GM13976 (cell line): ENCODE measurements around the gene BLNK.

Source experiments
- DNase-seq: peaks from one replicate; pipeline ENCODE4 v3.0.0; 2012; ENCODE audit warnings: low spot score
- in situ Hi-C: fragments of 300-500 bp; cut with MboI; formaldehyde crosslinking; loops from one replicate; pipeline ENCODE4 v1.12.0; 2022; ENCODE audit warnings: low sequenced_read_pairs, mixed read lengths, inconsistent platforms; ENCODE audit not compliant: unreplicated experiment
- TF ChIP-seq, protein P1 (sequence below): IDR thresholded peaks from 2 replicates; pipeline ENCODE4 v1.5.1; 2012; ENCODE audit warnings: borderline replicate concordance, mild to moderate bottlenecking; ENCODE audit not compliant: insufficient read depth; ENCODE audit errors: extremely low read depth, missing control alignments, control extremely low read depth

The BLNK gene

DNA sequence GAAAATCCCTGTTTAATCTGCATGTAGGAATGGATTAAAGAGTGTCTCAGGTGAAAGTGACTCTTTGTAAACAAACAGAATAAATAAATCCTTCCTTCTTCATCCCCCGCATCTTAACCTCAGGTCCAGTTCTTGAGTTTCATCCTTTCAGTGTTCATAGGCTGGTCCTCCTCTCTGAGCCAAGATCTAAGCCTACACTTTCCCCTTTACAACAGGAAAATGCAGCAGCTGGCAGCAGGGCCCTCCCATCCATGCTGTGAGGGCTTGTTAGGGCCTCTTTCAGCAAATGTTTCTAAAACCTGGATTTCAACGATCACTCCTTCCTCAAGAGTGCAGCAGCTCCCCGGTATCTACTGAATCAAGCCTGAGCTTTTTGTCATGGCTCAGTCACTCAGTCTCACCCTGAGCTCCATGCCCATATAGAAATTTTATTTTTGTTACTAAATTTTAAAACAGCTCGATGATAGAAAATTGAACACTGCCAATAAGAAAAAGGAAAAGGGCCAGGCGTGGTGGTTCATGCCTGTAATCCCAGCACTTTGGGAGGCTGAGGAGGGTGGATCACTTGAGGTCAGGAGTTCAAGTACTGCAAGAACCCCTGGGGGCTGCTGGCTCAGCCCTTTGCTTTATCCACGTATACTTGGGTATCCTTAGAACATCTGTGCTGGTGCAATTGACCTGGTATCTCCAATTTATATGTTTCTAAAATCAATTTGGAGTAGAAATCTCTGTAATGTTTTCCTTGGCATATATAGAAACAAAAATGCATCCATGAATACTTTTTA, 15.6 kb downstream of the BLNK start:
- in situ Hi-C loops: no loop called here
- no peak for DNase-seq
- TF ChIP-seq, protein P1, sequence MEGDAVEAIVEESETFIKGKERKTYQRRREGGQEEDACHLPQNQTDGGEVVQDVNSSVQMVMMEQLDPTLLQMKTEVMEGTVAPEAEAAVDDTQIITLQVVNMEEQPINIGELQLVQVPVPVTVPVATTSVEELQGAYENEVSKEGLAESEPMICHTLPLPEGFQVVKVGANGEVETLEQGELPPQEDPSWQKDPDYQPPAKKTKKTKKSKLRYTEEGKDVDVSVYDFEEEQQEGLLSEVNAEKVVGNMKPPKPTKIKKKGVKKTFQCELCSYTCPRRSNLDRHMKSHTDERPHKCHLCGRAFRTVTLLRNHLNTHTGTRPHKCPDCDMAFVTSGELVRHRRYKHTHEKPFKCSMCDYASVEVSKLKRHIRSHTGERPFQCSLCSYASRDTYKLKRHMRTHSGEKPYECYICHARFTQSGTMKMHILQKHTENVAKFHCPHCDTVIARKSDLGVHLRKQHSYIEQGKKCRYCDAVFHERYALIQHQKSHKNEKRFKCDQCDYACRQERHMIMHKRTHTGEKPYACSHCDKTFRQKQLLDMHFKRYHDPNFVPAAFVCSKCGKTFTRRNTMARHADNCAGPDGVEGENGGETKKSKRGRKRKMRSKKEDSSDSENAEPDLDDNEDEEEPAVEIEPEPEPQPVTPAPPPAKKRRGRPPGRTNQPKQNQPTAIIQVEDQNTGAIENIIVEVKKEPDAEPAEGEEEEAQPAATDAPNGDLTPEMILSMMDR: no peak

DNA sequence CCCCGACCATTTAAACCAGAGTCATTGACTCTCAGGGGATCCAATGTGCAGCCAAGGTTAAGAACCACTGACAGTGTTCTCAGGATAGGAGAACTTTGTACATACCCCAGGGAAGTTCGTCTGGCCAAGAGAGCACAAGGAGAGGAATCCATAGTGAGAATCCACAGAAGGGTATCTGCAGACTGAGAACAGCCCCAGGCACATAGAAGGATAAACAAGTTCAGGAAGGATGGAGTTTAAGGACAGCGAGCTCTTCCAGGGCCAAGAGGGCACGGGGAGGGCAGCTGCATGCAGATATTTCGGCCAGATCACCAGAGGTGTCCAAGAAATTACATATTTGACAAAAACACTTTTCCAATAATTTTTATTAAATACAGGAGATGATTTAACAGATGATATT, 16.4 kb downstream of the BLNK start:
- TF ChIP-seq, protein P1: no peak
- DNase-seq: no peak
- in situ Hi-C loops: no loop called here

DNA sequence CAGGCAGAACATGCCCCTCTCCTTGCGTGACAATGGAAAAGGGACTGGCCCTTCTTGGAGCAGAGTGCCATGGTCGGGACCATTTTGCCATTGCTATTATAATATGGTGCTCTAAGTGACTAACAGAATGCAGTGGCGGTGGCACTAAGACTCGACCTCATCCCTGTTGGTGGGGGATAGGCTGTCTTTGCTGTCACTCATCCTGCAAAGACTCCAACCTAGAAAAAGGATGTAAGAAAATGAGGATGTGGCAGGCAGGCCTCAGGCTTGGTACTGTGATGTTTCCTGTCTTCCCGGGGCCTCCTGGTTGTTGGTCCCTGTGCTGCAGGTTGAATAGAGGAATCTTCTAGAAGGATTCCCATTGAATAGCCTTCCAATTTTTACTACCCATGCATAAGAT, 18.6 kb downstream of the BLNK start:
- DNase-seq: no peak
- TF ChIP-seq, protein P1: no peak
- in situ Hi-C loops: no loop called here

DNA sequence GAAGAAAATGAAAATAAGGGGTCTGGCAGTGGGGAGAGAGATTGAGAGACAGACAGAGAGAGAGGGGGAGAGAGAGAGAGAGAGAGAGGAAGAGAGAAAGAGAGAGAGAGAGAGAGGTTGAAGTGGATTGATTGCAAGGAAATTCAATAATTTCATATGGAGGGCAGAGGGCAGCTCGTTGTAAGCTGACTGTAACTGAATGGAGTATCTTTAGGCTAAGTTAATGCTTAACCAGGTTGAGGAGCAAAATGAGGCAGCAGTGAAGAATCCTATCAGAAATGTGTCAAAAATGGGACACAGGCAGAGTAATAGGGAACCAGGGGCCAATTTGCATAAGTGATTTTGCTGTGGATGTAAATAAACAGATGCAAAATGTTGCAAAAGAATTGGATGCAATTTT, 21.0 kb downstream of the BLNK start:
- no peak for DNase-seq
- TF ChIP-seq, protein P1: no peak
- in situ Hi-C loops: no loop called here

DNA sequence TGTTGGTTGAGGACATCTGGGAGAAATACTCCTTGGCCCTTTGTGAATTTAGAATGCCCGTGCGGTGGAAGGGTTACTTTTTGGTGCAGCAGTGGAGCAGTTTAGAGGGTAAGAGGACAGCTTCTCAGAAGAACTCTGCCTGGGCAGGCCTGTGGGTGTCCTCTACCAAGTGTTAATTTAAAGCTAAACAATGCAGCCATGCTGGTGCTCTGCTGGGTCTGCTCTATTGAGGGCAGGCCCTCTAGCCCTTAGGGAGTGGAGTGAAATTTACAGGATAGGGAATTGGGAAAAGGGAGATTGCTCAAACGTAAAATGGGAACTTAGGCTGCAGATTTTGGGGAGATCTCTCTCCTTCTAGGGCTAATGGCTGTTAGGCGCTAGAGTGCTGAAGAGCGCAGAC, 22.1 kb downstream of the BLNK start:
- TF ChIP-seq, protein P1: no peak
- in situ Hi-C loops: no loop called here
- DNase-seq: no peak

DNA sequence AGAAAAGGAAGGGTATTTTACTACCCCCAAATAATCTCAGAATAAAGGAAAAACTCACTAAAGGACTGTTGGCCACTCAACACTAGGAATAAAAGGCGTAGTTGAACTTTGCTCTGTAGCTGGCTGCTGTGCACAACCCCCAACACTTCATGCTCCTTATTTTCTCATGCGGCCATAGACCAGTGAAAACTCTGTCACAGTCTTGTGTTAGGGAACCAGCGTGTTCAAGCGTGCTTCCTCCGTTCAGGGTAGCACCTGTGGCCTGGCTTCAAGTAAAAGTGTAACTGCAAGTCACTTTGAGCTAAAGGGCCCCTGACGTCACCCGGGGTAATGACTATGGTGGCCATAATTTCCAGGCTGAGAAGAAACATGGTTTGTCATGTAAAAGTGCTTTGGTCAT, 27.0 kb downstream of the BLNK start:
- TF ChIP-seq, protein P1: no peak
- DNase-seq: peak; percentile 68
- in situ Hi-C loops: no loop called here
